DMS53 treated with DMSO at 0.1 percent for 48 hours (cell line): ENCODE measurements around the gene SCYL2.
"Not testable (repeated sequence)": the region's sequence is repeated elsewhere in the genome, so short reads cannot be mapped to it uniquely, and the experiment has no call there.

Experiments used
- DNase-seq: peaks from one replicate; lab custom pipeline; 2025; ENCODE audit not compliant: unreplicated experiment; lab: John Stamatoyannopoulos, UW

Gene SCYL2, protein sequence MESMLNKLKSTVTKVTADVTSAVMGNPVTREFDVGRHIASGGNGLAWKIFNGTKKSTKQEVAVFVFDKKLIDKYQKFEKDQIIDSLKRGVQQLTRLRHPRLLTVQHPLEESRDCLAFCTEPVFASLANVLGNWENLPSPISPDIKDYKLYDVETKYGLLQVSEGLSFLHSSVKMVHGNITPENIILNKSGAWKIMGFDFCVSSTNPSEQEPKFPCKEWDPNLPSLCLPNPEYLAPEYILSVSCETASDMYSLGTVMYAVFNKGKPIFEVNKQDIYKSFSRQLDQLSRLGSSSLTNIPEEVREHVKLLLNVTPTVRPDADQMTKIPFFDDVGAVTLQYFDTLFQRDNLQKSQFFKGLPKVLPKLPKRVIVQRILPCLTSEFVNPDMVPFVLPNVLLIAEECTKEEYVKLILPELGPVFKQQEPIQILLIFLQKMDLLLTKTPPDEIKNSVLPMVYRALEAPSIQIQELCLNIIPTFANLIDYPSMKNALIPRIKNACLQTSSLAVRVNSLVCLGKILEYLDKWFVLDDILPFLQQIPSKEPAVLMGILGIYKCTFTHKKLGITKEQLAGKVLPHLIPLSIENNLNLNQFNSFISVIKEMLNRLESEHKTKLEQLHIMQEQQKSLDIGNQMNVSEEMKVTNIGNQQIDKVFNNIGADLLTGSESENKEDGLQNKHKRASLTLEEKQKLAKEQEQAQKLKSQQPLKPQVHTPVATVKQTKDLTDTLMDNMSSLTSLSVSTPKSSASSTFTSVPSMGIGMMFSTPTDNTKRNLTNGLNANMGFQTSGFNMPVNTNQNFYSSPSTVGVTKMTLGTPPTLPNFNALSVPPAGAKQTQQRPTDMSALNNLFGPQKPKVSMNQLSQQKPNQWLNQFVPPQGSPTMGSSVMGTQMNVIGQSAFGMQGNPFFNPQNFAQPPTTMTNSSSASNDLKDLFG

DNA sequence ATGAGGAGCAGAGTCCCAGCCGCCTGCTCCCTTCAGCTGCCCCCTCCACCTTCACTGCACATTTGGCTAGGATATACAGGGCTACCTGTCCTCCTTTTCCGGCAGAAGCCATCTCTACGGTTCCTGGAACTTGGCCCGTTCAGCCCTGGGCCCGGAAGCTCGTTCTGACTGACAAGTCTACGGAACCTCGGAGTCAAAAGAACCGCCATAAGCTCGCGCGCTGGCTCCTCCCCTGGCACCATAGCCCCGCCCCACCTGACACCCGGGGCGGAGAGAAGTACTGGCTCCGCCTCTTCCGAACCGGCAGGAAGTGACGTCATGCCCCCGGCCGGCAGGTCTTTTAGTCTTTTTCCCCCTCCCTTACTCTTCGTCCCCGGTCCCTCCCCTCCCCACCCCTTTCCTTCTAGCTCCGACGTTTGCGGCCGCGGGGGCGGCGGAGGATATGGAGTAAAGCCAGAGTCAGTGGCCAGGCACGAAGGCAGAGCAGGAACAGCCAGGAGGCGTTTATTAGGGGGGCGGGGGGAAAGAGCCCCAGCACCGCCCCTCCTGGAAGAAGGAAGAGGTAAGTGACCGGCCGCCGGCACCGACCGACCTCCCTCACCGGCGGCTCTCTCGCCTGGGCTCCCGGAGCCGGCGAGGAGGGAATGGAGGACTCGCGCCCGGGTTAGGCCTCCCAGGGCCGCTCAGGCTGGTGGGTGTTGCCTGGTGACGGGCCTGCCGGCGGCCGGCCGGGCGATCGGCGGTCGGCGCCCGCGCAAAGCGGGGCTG lies at the start of gene SCYL2, which contains the start of gene DEPDC4:
TSS of gene SCYL2 (plus strand) at position 343 of the 768 bp plus-strand sequence. CDS start 15,794 bp downstream, outside the sequence.
TSS of gene DEPDC4 (minus strand) at position 245 of the 768 bp plus-strand sequence. CDS start at position 242, 3 bp downstream.
- peak; percentile 96 for DNase-seq

GRCh38 chr12:100219328-100220109 lies 47.5 kb upstream of the SCYL2 start:
- DNase-seq: no peak

GRCh38 chr12:100221523-100221922 lies 45.5 kb upstream of the SCYL2 start:
- DNase-seq: no peak

DNA sequence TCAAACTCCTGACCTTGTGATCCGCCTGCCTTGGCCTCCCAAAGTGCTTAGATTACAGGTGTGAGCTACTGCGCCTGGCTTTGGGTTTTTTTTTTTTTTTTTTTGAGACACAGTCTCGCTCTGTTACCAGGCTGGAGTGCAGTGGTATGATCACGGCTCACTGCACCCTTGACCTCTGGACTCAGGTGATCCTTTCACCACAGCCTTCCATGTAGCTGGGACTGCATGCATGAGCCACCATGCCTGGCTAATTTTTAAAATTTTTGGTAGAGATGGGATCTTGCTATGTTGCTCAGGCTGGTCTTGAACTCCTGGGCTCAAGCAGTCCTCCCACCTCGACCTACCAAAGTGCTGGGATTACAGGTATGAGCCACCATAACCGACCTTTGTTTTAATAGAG lies 44.8 kb upstream of the SCYL2 start:
- DNase-seq: not testable (repeated sequence)

- no peak for DNase-seq
Measured at GRCh38 chr12:100225491-100225890, 41.5 kb upstream of the SCYL2 start.

GRCh38 chr12:100229036-100229635 lies 37.8 kb upstream of the SCYL2 start:
- DNase-seq: no peak

DNA sequence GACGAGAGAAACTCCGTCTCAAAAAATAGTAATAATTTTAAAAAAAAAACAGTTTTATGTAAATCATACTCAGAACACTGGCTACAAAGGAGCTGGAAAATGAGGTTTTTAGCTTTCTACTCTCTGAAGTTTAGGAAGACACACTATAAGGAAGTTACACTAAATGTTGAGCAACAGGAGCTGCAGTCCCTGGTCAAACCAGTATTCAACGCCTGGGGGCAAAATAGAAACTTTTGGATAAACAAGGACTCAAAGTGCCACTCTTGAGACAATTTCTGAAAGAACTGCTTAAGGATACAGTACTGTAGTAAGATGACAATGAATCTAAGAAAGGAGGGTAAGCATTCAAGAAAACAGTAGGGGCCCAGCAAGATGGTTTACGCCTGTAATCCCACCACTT lies 37.1 kb upstream of the SCYL2 start:
- no peak for DNase-seq

DNA sequence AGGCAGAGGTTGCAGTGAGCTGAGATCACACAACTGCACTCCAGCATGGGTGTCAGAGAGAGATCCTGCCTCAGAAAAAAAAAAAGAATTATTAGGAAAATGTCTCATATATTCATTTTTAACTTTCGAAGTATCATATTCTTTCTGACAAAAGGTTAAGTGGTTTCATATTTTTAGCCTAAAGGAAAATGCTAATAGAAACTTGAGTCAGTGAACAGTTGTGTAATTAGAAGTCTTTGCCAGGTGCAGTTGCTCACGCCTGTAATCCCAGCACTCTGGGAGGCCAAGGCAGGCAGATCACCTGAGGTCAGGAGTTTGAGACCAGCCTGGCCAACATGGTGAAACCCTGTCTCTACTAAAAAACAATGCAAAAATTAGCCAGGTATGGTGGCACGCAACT lies 35.1 kb upstream of the SCYL2 start:
- not testable (repeated sequence) for DNase-seq

DNA sequence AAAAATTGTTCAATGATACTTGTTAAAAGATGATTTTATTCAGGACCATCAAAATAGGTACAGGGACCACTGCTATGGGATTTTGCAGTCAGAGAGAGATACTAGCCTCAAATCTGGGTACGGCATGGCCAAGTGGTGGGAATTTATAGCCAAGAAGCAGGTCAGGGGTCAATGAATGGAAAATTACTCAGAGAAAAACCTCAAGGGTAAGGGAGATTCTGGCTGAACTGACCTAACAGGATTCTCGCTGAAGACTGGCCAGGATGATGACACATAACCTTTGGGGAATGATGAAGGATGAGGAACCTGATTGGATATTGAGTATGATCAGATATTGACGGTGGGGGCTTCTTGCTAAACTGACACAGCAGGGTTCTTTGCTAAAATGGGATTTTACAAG lies 32.8 kb upstream of the SCYL2 start:
- no peak for DNase-seq

DNA sequence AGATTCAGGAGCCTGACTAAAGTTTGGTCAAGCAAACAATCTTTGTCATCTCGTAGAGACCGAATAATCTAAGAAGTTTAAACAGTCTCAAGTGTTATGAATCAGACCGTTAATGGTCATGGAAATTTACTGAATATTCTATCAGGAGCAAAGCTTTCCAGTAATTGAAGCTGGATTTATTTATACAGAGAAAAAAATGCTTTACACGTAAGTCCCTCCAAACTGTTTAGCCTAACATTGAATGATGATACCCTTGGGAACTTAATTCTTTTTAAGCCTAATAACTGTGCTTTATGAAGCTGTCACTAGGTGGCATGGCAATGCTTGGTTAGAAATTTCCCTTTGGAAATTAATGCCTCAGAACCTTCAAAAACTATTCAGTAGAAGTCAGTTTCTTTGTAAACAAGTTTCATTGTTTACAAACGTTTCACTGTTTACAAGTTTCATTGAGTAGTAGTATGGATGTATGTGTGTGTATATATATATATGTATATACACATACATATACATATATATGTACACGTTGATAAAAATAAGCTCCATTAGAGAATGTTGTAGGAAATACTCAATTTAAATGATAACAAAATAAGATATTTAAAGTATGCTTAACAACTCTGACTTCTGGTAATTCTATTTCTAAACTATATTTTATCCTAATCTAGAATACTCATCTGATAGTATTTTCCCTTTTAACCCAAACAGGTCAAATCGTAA lies 32.2 kb upstream of the SCYL2 start:
- DNase-seq: peak; percentile 65

DNA sequence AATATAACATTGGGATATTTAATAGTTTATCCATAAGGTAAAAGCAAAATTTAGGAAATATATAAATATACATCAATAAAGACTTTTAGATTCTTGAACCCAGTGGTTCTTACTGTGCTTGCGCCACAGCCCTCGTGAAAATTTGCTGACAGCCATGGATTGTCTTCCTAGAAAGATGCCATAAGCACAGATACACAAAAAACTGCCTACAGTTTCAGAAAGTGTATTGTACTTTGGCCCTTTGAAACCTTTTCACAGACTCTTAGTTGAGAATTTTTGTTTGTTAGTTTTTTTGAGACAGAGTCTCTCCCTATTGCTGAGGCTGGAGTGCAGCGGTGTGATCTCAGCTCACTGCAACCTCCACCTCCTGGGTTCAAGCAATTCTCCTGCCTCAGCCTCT lies 28.2 kb upstream of the SCYL2 start:
- DNase-seq: no peak

DNA sequence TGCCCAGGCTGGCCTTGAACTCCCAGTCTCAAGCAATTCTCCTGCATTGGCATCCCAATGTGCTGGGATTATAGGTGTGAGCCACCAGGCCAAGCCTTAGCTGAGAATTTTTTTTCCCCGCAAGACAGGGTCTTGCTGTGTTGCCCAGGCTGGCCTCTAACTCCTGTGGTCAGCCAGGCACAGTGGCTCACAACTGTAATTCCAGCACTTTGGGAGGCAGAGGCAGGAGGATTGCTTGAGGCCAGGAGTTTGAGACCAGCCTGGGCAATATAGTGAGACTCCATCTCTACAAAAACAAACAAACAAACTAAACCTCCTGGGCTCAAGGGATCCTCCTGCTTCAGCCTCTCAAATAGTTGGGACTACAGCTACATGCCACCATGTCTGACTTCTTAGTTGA lies 27.4 kb upstream of the SCYL2 start:
- no peak for DNase-seq

GRCh38 chr12:100243137-100243536 lies 23.8 kb upstream of the SCYL2 start:
- no peak for DNase-seq

DNA sequence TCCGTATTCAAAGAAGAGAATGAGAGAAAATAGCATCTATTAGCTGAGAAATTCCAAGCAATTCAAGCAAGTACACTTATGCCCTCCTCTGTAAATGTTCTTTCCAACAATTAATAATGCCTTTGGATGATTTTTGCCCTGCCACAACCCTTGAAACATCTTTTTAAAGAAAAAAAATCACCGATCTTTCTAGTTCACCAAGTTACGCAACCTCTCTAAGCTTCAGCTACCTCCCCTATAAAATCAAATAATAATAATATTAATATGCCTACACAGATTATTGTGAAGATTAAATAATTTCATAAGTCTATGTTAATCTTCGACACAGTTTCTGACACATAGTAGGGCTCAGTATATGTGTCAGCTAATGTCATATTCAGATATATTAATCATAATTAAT lies 19.2 kb upstream of the SCYL2 start:
- DNase-seq: no peak

DNA sequence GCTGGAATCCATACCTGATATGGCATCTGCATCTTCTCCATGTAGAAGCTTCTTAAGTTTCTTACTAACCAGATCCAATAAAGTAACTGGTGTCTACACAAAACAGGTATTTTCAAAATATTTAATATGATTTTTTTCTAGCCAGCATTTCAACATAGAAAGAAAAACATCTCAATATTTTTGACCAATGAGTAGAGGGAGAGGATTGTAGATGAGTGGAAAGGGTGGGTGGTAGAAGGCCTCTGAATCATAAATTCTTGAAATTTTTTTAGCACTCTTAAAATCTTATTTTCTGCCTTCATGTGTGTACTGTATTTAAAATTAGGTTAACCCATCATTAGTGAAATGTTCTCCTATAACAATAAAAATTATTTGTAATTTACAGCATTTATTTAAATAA lies 18.1 kb upstream of the SCYL2 start:
- DNase-seq: no peak

- no peak for DNase-seq
Measured at GRCh38 chr12:100249941-100250340, 17.0 kb upstream of the SCYL2 start.

DNA sequence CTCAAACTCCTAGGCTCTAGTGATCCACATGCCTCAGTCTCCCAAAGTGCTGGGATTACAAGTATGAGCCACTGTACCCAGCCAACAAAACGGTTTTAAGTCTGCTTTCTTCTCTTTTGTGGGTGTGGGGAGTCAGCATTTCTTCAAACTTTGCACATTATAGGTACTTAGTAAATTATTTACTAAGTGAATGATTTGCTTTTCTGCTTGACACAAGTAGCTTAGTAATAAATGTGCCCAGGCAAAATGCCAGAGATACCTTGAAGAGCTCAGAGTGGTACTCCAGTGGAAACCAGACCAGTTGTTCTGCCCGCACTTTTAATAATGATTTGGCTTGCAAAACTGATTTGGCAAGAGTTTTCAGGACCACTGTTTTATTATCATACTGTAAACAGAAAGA lies 15.1 kb upstream of the SCYL2 start:
- peak; percentile 98 for DNase-seq

DNA sequence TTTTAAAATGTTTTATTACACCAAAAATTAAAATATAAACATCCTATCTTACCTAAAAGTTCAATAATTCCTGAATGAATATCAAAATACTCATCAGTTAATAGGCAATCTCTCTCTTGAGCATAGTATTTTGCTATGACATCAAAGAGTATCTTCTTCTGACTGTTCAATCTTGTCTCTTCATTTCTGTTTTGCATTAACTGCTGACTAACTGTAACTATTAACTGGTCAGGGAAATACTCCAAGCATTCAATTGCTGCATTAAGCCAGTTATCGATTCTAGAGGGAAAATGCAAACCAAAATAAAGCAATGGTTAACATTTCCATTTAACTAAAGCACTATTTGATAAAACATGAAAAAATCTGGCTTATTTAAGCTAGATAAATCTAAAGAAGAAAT lies 13.5 kb upstream of the SCYL2 start:
- DNase-seq: no peak

DNA sequence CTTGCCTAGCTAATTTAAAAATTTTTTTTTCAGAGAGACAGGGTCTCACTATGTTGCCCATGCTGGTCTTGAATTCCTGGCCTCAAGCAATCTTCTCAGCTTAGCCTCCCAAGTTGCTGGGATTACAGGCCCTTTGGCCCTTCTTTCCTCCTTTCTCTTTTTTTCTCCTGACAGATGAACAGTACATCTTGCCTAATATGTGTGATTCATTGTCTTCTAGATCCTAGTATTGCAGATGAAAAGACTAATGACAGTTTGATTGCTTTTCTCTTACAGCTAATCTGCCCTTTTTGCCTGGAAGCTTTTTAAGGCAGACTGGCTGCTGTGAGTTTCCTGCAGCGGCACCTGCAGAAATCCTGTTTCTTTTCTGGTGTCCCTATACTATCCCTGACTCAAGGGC lies 12.1 kb upstream of the SCYL2 start:
- no peak for DNase-seq
